Lung (tissue), 12 donors: ENCODE measurements around the gene CARF. TPM values are rescaled to one million over a fixed set of nuclear protein-coding genes. Genes with fewer than 3 reads are reported as not detected.

Experiments used
- ATAC-seq: fragments of 200-7000 bp; cut with Tn5 transposase; one replicate; pipeline ENCODE4 v1.9.1; 2020; ENCODE audit warnings: moderate number of reproducible peaks; ENCODE audit not compliant: insufficient read depth, low FRiP score
- DNase-seq, 3 donors: peaks; one replicate each; pipeline ENCODE4 v3.0.0-alpha.2; 2013 to 2017
- H3K27ac ChIP-seq, 2 donors: one replicate each; pipeline ENCODE4 v1.5.1; 2013; ENCODE audit warnings: mild to moderate bottlenecking in 2 of 2, moderate library complexity in 2 of 2, control low read depth in 1 of 2, inconsistent platforms in 1 of 2, low read depth in 1 of 2, low read length in 1 of 2
- H3K27me3 ChIP-seq, 3 donors: one replicate each; pipeline ENCODE4 v1.5.1; 2013; ENCODE audit warnings: low read length in 2 of 3; ENCODE audit not compliant: control insufficient read depth in 3 of 3, insufficient read depth in 3 of 3
- H3K36me3 ChIP-seq, 4 donors: one replicate each; pipeline ENCODE4 v1.5.1; 2013; ENCODE audit warnings: low read length in 4 of 4, mild to moderate bottlenecking in 1 of 4, moderate library complexity in 1 of 4; ENCODE audit not compliant: control insufficient read depth in 4 of 4, insufficient read depth in 4 of 4
- H3K4me1 ChIP-seq, 5 donors: one replicate each; pipeline ENCODE4 v1.5.1; 2013; ENCODE audit warnings: low read length in 5 of 5, mild to moderate bottlenecking in 2 of 5, moderate library complexity in 1 of 5; ENCODE audit not compliant: control insufficient read depth in 5 of 5, insufficient read depth in 5 of 5
- H3K4me3 ChIP-seq: one replicate; pipeline ENCODE4 v1.5.1; 2013; ENCODE audit warnings: mild to moderate bottlenecking, control low read depth, moderate library complexity
- H3K9ac ChIP-seq, 2 donors: one replicate each; pipeline ENCODE4 v1.5.1; 2013; ENCODE audit warnings: low read length in 2 of 2, control low read depth in 1 of 2; ENCODE audit not compliant: insufficient read depth in 1 of 2
- H3K9me3 ChIP-seq, 4 donors: one replicate each; pipeline ENCODE4 v1.5.1; 2013; ENCODE audit warnings: low read length in 3 of 4, mild to moderate bottlenecking in 1 of 4, moderate library complexity in 1 of 4; ENCODE audit not compliant: control insufficient read depth in 4 of 4, insufficient read depth in 3 of 4
- CTCF ChIP-seq: IDR thresholded peaks from 2 replicates; pipeline ENCODE4 v1.5.1; 2012; ENCODE audit warnings: mild to moderate bottlenecking; ENCODE audit errors: control extremely low read depth, extremely low read depth
- WGBS, 2 donors: extraction: QIAGEN DNeasy Blood & Tissue Kit; methylation state at CpG; one replicate each; pipeline ENCODE4 v1.1.7; 2013; 5-methylcytosine and 5-hydroxymethylcytosine counted together
- polyA plus RNA-seq, 2 donors: library from polyadenylated mRNA; stranded (reverse); fragments of 200-250 nt; gene quantifications; one replicate each; pipeline ENCODE4 v1.2.1, GENCODE V29; 2013
- total RNA-seq, 2 donors: library from RNA; depleted of rRNA in 1 of 2; stranded (reverse); fragments of >200 nt in 1 of 2; gene quantifications; one replicate each; pipeline ENCODE4 v1.2.1, GENCODE V29; 2014 to 2021
- donor health status: control.
- donor health status: control.
- donor health status: Bipolar disorder and iron deficiency.
- donor health status: healthy.
- donor health status: DM: yes; HTN: yes; CAD: no.

The CARF gene
- total and polyA plus RNA-seq, 4 donors: 1.8 to 20.0 (median 5.3) TPM

- WGBS, 2 donors: 79 to 90% methylated on average over 3 of the region's 3 CpGs
- H3K9me3 ChIP-seq: peaks cover 0 to 2% (median 0%) of the 10 kb centered on the region in 4 donors
- H3K36me3 ChIP-seq: peaks cover 0 to 14% (median 4%) of the 10 kb centered on the region in 4 donors
- DNase-seq: no peak
- H3K27me3 ChIP-seq: no peaks in the 10 kb centered on the region
- ATAC-seq: no peak
- H3K27ac ChIP-seq: no peak overlapping the region
- H3K9ac ChIP-seq: no peak overlapping the region
- H3K4me3 ChIP-seq: no peak overlapping the region
- peaks cover 0 to 2% (median 0%) of the 10 kb centered on the region in 5 donors for H3K4me1 ChIP-seq
- no peak for TF ChIP-seq CTCF
These were observed 64.7 kb downstream of the CARF start for GRCh38 chr2:202976809-202977208.

GRCh38 chr2:202982779-202983491, 70.9 kb downstream of the CARF start:
- no peak for TF ChIP-seq CTCF
- no peak for ATAC-seq
- no peaks in the 10 kb centered on the region for H3K4me1 ChIP-seq
- peaks cover 0 to 16% (median 7%) of the 10 kb centered on the region in 4 donors for H3K36me3 ChIP-seq
- WGBS, 2 donors: 94 to 97% methylated on average over 3 of the region's 3 CpGs
- H3K4me3 ChIP-seq: no peak overlapping the region
- no peaks in the 10 kb centered on the region for H3K27me3 ChIP-seq
- peaks cover 0 to 2% (median 0%) of the 10 kb centered on the region in 4 donors for H3K9me3 ChIP-seq
- no peak overlapping the region for H3K9ac ChIP-seq
- DNase-seq: no peak
- H3K27ac ChIP-seq: no peak overlapping the region

GRCh38 chr2:202989749-202990148, 77.7 kb downstream of the CARF start:
- no peak for DNase-seq
- Histone ChIP-seq H3K27me3 (no peaks in the 10 kb centered on the region), H3K9ac (no peak overlapping the region), H3K9me3 (no peaks in the 10 kb centered on the region), H3K4me3 (no peak overlapping the region), H3K27ac (no peak overlapping the region), H3K36me3 (peaks cover 0 to 1% (median 0%) of the 10 kb centered on the region in 4 donors), H3K4me1 (no peaks in the 10 kb centered on the region)
- WGBS, 2 donors: 97 to 100% methylated on average over 1 of the region's 1 CpG
- no peak for ATAC-seq
- TF ChIP-seq CTCF: no peak
